WERI-Rb-1 (cell line): ENCODE measurements around the gene CENATAC.

ENCODE experiments used
- DNase-seq: peaks from one replicate; pipeline ENCODE4 v3.0.0-alpha.2; 2020
- H3K27ac ChIP-seq: fragments of 250-450 bp; sonication (Bioruptor Pico); 2 replicates; pipeline ENCODE4 v1.5.1; 2020; ENCODE audit warnings: mild to moderate bottlenecking, moderate library complexity
- H3K27me3 ChIP-seq: fragments of 250-450 bp; sonication (Bioruptor Pico); 2 replicates; pipeline ENCODE4 v1.5.1; 2021; ENCODE audit warnings: mild to moderate bottlenecking, low read depth, moderate library complexity; ENCODE audit not compliant: insufficient read depth, severe bottlenecking
- H3K36me3 ChIP-seq: fragments of 250-450 bp; sonication (Bioruptor Pico); 2 replicates; pipeline ENCODE4 v1.5.1; 2020; ENCODE audit warnings: mild to moderate bottlenecking, moderate library complexity
- H3K4me3 ChIP-seq: 2 replicates; pipeline ENCODE4 v1.5.1; 2011; ENCODE audit warnings: low read depth, mild to moderate bottlenecking, control low read depth, low read length
- H3K9me3 ChIP-seq: fragments of 250-450 bp; sonication (Bioruptor Pico); 2 replicates; pipeline ENCODE4 v1.5.1; 2021; ENCODE audit warnings: mild to moderate bottlenecking, moderate library complexity; ENCODE audit not compliant: severe bottlenecking
- CTCF ChIP-seq: IDR thresholded peaks from 2 replicates; pipeline ENCODE4 v1.5.1; 2011; ENCODE audit warnings: low read depth, mild to moderate bottlenecking, control low read depth, inconsistent platforms, low read length

CENATAC gene

DNA sequence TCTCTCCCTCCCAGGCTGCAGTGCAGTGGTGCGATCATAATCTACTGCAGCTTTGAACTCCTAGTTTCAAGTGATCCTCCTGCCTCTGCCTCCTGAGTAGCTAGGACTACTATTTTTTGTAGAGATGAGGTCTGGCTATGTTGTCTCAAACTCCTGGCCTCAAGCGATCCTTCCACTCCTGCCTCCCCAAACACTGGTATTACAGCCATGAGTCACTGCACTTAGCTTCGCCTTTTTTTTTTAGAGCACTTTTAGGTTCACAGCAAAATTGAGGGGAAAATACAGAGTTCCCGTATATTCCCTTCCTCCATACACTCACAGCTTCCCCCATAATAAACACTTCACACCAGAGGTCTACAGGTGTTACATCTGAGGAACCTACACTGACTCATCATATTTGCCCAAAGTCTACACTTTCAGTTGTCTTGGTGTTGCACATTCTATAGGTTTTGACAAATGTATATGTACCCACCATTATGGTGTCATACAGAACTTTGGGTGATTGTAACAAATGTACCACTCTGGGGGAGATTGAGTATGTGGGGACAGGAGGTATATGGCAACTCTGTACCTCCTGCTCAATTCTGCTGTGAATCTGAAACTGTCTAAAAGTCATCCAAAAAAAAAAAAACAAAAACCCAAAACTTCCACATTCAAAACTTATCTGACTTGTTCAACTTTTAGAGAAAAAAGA, 44.0 kb downstream of the CENATAC start:
- no peak for DNase-seq

DNA sequence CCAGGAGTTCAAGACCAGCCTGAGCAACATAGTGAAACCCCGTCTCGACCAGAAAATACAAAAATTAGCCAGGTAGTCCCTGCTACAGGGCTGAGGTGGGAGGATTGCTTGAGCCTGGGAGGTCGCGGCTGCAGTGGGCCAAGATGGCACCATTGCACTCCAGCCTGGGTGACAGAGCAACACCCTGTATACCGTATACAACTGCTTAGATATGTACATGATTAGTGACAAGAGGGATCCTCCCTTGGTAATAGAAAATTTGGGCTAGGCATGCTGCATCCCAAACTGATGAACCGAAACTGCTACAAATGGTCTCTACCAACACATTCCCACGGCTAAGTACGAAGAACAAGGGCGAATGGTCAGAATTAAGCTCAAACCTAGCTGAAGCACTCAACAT, 45.0 kb downstream of the CENATAC start:
- no peak for TF ChIP-seq CTCF
- Histone ChIP-seq H3K9me3 (no peaks in the 10 kb centered on the region), H3K4me3 (no peak overlapping the region), H3K27ac (no peak overlapping the region), H3K27me3 (no peaks in the 10 kb centered on the region), H3K36me3 (peaks cover 32% of the 10 kb centered on the region)
- DNase-seq = no peak

More for the DNA sequence above, 44.0 kb downstream of the CENATAC start:
- no peak for TF ChIP-seq CTCF
- H3K27ac ChIP-seq = no peak overlapping the region
- H3K27me3 ChIP-seq = no peaks in the 10 kb centered on the region
- no peak overlapping the region for H3K4me3 ChIP-seq
- H3K36me3 ChIP-seq = peaks cover 22% of the 10 kb centered on the region
- no peaks in the 10 kb centered on the region for H3K9me3 ChIP-seq

GRCh38 chr11:119044708-119045107, 46.8 kb downstream of the CENATAC start:
- Histone ChIP-seq H3K4me3 (no peak overlapping the region), H3K27ac (no peak overlapping the region), H3K36me3 (peaks cover 50% of the 10 kb centered on the region), H3K9me3 (no peaks in the 10 kb centered on the region), H3K27me3 (no peaks in the 10 kb centered on the region)
- peak; percentile 35; the same call in 1 of the 2 replicates for TF ChIP-seq CTCF
- no peak for DNase-seq

- DNase-seq = no peak
- TF ChIP-seq CTCF = no peak
- peaks cover 59% of the 10 kb centered on the region for H3K36me3 ChIP-seq
Observed at GRCh38 chr11:119046489-119046888, 48.6 kb downstream of the CENATAC start.

DNA sequence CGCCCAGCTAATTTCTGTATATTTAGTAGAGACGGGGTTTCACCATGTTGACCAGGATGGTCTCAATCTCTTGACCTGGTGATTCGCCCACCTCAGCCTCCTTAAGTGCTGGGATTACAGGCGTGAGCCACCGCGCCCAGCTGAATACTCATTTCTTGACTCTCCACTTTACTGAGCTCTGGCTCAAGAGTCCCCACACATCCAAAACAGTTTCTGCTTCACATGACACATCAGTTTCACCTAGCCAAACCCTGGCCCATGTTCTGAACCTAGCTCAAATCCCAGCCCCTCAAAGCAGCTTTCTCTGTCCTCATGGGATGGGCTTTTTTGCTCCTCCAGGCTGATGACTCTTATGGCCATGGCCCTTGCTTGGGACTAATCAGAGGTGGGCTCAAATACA, 49.3 kb downstream of the CENATAC start:
- peaks cover 66% of the 10 kb centered on the region for H3K36me3 ChIP-seq
- H3K4me3 ChIP-seq = no peak overlapping the region
- H3K9me3 ChIP-seq = no peaks in the 10 kb centered on the region
- DNase-seq = no peak
- no peak for TF ChIP-seq CTCF
- no peak overlapping the region for H3K27ac ChIP-seq
- no peaks in the 10 kb centered on the region for H3K27me3 ChIP-seq

More at GRCh38 chr11:119046489-119046888, 48.6 kb downstream of the CENATAC start:
- H3K27me3 ChIP-seq = no peaks in the 10 kb centered on the region
- H3K27ac ChIP-seq = no peak overlapping the region
- no peaks in the 10 kb centered on the region for H3K9me3 ChIP-seq
- H3K4me3 ChIP-seq = no peak overlapping the region

- no peak for DNase-seq
- H3K4me3 ChIP-seq = no peak overlapping the region
- H3K27ac ChIP-seq = no peak overlapping the region
- peaks cover 80% of the 10 kb centered on the region for H3K36me3 ChIP-seq
- H3K9me3 ChIP-seq = no peaks in the 10 kb centered on the region
- H3K27me3 ChIP-seq = no peaks in the 10 kb centered on the region
- no peak for TF ChIP-seq CTCF
Observed at GRCh38 chr11:119048644-119049043, 50.7 kb downstream of the CENATAC start.
